Measurements from ENCODE around the gene CDK18. TPM values are rescaled to one million over a fixed set of nuclear protein-coding genes. Genes with fewer than 3 reads are reported as not detected.

The CDK18 gene
- polyA plus RNA-seq, 1 experiment, result 0.83 TPM

- peaks cover 18% of the 10 kb centered on the region for H3K27me3 ChIP-seq (ENCODE audit: control insufficient read depth, insufficient read depth, low read length)
- H3K36me3 ChIP-seq (ENCODE audit: control insufficient read depth, insufficient read depth, low read length), result no peaks in the 10 kb centered on the region
- H3K4me3 ChIP-seq (ENCODE audit: low read depth, low read length), result no peak overlapping the region
- no peak for DNase-seq (ENCODE audit: low read depth)
- POLR2A ChIA-PET, result no interaction called here
- no peak for TF ChIP-seq CTCF (IDR thresholded peaks at IDR 0.05; ENCODE audit: insufficient read depth, low read depth, low read length)
- CTCF ChIA-PET, result interaction anchor here (1.7 to 28.3 kb wide), 3 partner anchors 9 to 166 kb away, joined by 6 to 819 read pairs (median 77); partner anchors contain the start of gene CDK18
These were observed 16.2 kb downstream of the CDK18 start for GRCh38 chr1:205520709-205521108.

GRCh38 chr1:205521686-205522085, 17.2 kb downstream of the CDK18 start:
- Histone ChIP-seq H3K4me3 (ENCODE audit: low read depth, low read length) (no peak overlapping the region), H3K36me3 (ENCODE audit: control insufficient read depth, insufficient read depth, low read length) (no peaks in the 10 kb centered on the region), H3K27me3 (ENCODE audit: control insufficient read depth, insufficient read depth, low read length) (peaks cover 18% of the 10 kb centered on the region)
- DNase-seq (ENCODE audit: low read depth), result no peak
- ChIA-PET CTCF (interaction anchor here (1.7 to 28.3 kb wide), 5 partner anchors 8 to 167 kb away, joined by 6 to 819 read pairs (median 77); partner anchors contain the start of gene CDK18), POLR2A (no interaction called here)
- no peak for TF ChIP-seq CTCF (IDR thresholded peaks at IDR 0.05; ENCODE audit: insufficient read depth, low read depth, low read length)

GRCh38 chr1:205522692-205523091, 18.2 kb downstream of the CDK18 start:
- Histone ChIP-seq H3K27me3 (ENCODE audit: control insufficient read depth, insufficient read depth, low read length) (peaks cover 16% of the 10 kb centered on the region), H3K36me3 (ENCODE audit: control insufficient read depth, insufficient read depth, low read length) (no peaks in the 10 kb centered on the region), H3K4me3 (ENCODE audit: low read depth, low read length) (no peak overlapping the region)
- no peak for DNase-seq (ENCODE audit: low read depth)
- POLR2A ChIA-PET, result interaction anchor here (0.6 kb wide), 1 partner anchor 296 kb away, joined by 3 read pairs; no protein-coding TSS in a partner anchor
- CTCF ChIA-PET, result interaction anchor here (0.7 to 28.3 kb wide), 12 partner anchors 12 to 198 kb away, joined by 3 to 819 read pairs (median 15); partner anchors contain the start of gene CDK18
- no peak for TF ChIP-seq CTCF (IDR thresholded peaks at IDR 0.05; ENCODE audit: insufficient read depth, low read depth, low read length)

- DNase-seq (ENCODE audit: low read depth), result no peak
- TF ChIP-seq CTCF (IDR thresholded peaks at IDR 0.05; ENCODE audit: insufficient read depth, low read depth, low read length), result no peak
- no peaks in the 10 kb centered on the region for H3K36me3 ChIP-seq (ENCODE audit: control insufficient read depth, insufficient read depth, low read length)
- no peak overlapping the region for H3K4me3 ChIP-seq (ENCODE audit: low read depth, low read length)
- ChIA-PET CTCF (interaction anchor here (0.7 to 28.3 kb wide), 31 partner anchors 7 to 262 kb away, joined by 3 to 819 read pairs (median 8); partner anchors contain the start of gene CDK18), POLR2A (interaction anchor here (0.6 to 0.7 kb wide), 2 partner anchors 296 to 297 kb away, joined by 3 to 12 read pairs; partner anchors contain the start of gene TMCC2)
- peaks cover 13% of the 10 kb centered on the region for H3K27me3 ChIP-seq (ENCODE audit: control insufficient read depth, insufficient read depth, low read length)
These were observed 18.9 kb downstream of the CDK18 start for GRCh38 chr1:205523261-205523890.

All from BJ (cell line).